OCI-LY1 (cell line): ENCODE data around the gene GAL3ST1.
"Not testable (repeated sequence)": the region's sequence is repeated elsewhere in the genome, so short reads cannot be mapped to it uniquely, and the experiment has no call there.

Experiments
- H2AFZ ChIP-seq: fragments of 200-600 bp; sonication (generic), shearing (Covaris generic); 2 replicates; pipeline ENCODE4 v1.6.0; 2014; ENCODE audit warnings: antibody characterized with exemption, mild to moderate bottlenecking, low read length
- H3F3A ChIP-seq: fragments of 200-600 bp; sonication (generic), shearing (Covaris generic); 2 replicates; pipeline ENCODE4 v1.6.0; 2014; ENCODE audit warnings: mild to moderate bottlenecking, antibody characterized with exemption, low read length, moderate library complexity; ENCODE audit not compliant: insufficient read depth
- H3K27ac ChIP-seq: fragments of 200-600 bp; sonication (generic); 2 replicates; pipeline ENCODE4 v1.5.1; 2014; ENCODE audit warnings: low read length, mixed run types, mild to moderate bottlenecking, low read depth; ENCODE audit not compliant: poor library complexity, severe bottlenecking
- H3K27me3 ChIP-seq: fragments of 200-600 bp; sonication (generic); 2 replicates; pipeline ENCODE4 v1.6.0; 2014; ENCODE audit warnings: antibody characterized with exemption, mild to moderate bottlenecking, low read length, moderate library complexity; ENCODE audit not compliant: insufficient read depth
- H3K36me3 ChIP-seq: fragments of 200-600 bp; sonication (generic); 2 replicates; pipeline ENCODE4 v1.6.1; 2014; ENCODE audit warnings: mild to moderate bottlenecking, antibody characterized with exemption, low read length, moderate library complexity, mixed read lengths; ENCODE audit not compliant: insufficient read depth
- H3K4me1 ChIP-seq: fragments of 200-600 bp; sonication (generic); 2 replicates; pipeline ENCODE4 v1.5.1; 2014; ENCODE audit warnings: mild to moderate bottlenecking, low read length, moderate library complexity; ENCODE audit not compliant: insufficient read depth, severe bottlenecking
- H3K4me2 ChIP-seq: fragments of 200-600 bp; sonication (generic), shearing (Covaris generic); 2 replicates; pipeline ENCODE4 v1.6.1; 2014; ENCODE audit warnings: low read length
- H3K4me3 ChIP-seq: fragments of 200-600 bp; sonication (generic); 2 replicates; pipeline ENCODE4 v1.5.1; 2014; ENCODE audit warnings: low read length, low read depth, mild to moderate bottlenecking, mixed read lengths; ENCODE audit not compliant: poor library complexity, severe bottlenecking
- H3K79me2 ChIP-seq: fragments of 200-600 bp; shearing (Covaris generic); 2 replicates; pipeline ENCODE4 v1.6.1; 2016; ENCODE audit warnings: mixed run types, low read length, mixed read lengths; ENCODE audit not compliant: insufficient read depth
- H3K9ac ChIP-seq: fragments of 200-600 bp; sonication (generic), shearing (Covaris generic); 2 replicates; pipeline ENCODE4 v1.6.1; 2014; ENCODE audit warnings: mild to moderate bottlenecking, low read length, mixed read lengths
- H3K9me2 ChIP-seq: fragments of 200-600 bp; sonication (generic), shearing (Covaris generic); 2 replicates; pipeline ENCODE4 v1.6.1; 2014; ENCODE audit warnings: low read depth, mild to moderate bottlenecking, low read length, mixed read lengths
- H3K9me3 ChIP-seq: fragments of 200-600 bp; shearing (Covaris generic); 2 replicates; pipeline ENCODE4 v1.6.1; 2014; ENCODE audit warnings: low read length, mixed read lengths
- H4K20me1 ChIP-seq: fragments of 200-600 bp; sonication (generic), shearing (Covaris generic); 2 replicates; pipeline ENCODE4 v1.6.0; 2016; ENCODE audit warnings: mild to moderate bottlenecking, low read length; ENCODE audit not compliant: insufficient read depth
- CTCF ChIP-seq: fragments of 200-600 bp; sonication (generic), shearing (Covaris generic); IDR thresholded peaks from 2 replicates; pipeline ENCODE4 v1.5.1; 2017; ENCODE audit warnings: mild to moderate bottlenecking, antibody characterized with exemption, low read length, moderate library complexity, mixed read lengths
- EZH2 ChIP-seq: fragments of 200-600 bp; sonication (generic), shearing (Covaris generic); IDR thresholded peaks from 2 replicates; pipeline ENCODE4 v1.8.0; 2017; ENCODE audit warnings: borderline replicate concordance, mixed run types, mild to moderate bottlenecking, antibody characterized with exemption, low read length, moderate library complexity, mixed read lengths

The GAL3ST1 gene

DNA sequence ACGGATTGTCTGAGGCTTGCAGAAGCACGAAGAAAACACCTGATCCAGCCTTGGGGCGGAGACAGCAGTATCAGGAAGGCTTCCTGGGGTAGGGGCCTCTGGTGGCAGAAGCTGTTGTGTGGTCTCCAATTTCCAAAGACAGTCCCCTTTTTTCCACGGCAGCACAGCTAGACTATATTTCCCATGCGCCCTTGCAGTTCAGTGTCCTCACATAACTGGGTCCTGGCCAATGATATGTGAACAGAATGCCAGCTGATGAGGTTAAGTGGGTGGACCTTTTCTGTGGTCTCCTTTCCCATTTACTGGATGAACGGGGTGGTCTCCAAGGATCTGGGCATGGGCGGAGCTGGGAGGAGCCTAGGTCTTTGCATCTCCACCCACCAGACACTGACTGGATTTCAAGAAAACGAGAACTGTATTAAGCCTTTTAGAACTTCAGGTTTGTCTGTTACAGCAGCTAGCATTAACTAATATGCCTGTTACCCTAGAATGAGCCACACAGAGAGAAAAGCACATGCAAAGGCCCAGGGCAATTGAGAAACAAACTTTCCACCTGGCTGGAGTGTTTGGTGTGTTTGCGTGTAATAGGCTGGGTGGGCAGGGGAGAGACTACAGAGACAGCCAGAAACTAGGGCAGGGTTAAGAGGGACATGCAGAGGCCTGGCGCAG, 6.2 kb downstream of the GAL3ST1 start:
- Histone ChIP-seq H3K27me3 (0 out of 2 replicates have a peak, but pooled peaks cover 5% of the 10 kb centered on the region), H3K9ac (no peak overlapping the region), H3K9me2 (no peaks in the 10 kb centered on the region), H3K4me3 (no peak overlapping the region), H3K9me3 (no peaks in the 10 kb centered on the region), H3K27ac (no peak overlapping the region), H3K4me1 (no peaks in the 10 kb centered on the region), H2AFZ (no peak overlapping the region), H4K20me1 (no peaks in the 10 kb centered on the region), H3K4me2 (no peak overlapping the region), H3K36me3 (no peaks in the 10 kb centered on the region), H3F3A (no peaks in the 10 kb centered on the region), H3K79me2 (no peaks in the 10 kb centered on the region)
- TF ChIP-seq CTCF, result no peak

DNA sequence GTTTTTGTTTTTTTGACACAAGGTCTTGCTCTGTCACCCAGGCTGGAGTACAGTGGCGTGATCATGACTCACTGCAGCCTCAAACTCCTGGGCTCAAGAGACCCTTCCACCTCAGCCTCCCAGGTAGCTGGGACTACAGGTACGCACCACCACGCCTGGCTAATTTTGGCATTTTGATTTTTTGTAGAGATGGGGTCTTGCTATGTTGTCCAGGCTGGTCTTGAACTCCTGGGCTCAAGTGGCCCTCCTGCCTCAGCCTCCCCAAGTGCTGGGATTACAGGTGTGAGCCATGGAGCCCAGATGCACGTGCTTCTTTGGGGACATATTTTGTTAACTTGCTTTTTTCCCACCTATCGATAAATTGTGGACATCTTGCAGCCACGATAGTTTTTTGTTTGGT, 7.2 kb downstream of the GAL3ST1 start:
- H3K79me2 ChIP-seq, H3K4me2 ChIP-seq, H3K36me3 ChIP-seq, H3K9ac ChIP-seq, H3K27ac ChIP-seq, H2AFZ ChIP-seq, H3K9me3 ChIP-seq, H3K4me3 ChIP-seq, H4K20me1 ChIP-seq, H3K4me1 ChIP-seq, H3F3A ChIP-seq, H3K27me3 ChIP-seq, H3K9me2 ChIP-seq: not testable (repeated sequence)

DNA sequence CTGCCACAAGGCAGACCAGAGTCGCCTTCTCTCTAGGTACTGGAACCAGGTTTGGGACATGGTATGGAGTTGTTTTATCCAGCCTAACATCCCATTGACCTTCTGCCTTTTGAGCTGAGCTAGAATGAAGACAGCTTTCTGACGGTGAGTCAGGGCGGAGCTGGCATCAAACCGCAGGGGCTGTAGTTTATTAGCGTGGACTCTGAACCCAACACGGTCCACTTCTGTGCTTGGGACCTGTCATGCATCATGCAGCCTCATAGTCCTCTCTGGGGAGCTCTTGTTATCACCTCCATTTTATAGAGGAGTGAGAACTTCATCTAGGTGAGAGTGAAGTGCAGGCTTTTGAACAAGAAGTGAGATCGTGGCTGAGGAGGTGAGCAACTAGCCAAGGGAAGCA, 8.3 kb downstream of the GAL3ST1 start:
- Histone ChIP-seq H3K9ac (no peak overlapping the region), H3K4me2 (no peak overlapping the region), H3K9me3 (no peaks in the 10 kb centered on the region), H3K36me3 (no peaks in the 10 kb centered on the region), H3K27me3 (0 out of 2 replicates have a peak, but pooled peaks cover 5% of the 10 kb centered on the region), H4K20me1 (no peaks in the 10 kb centered on the region), H3K4me3 (no peak overlapping the region), H3K4me1 (no peaks in the 10 kb centered on the region), H3F3A (no peaks in the 10 kb centered on the region), H3K27ac (no peak overlapping the region), H2AFZ (no peak overlapping the region), H3K9me2 (no peaks in the 10 kb centered on the region), H3K79me2 (no peaks in the 10 kb centered on the region)
- TF ChIP-seq CTCF (no peak), EZH2 (no peak)

GRCh38 chr22:30565341-30565740, 9.1 kb downstream of the GAL3ST1 start:
- no peaks in the 10 kb centered on the region for H4K20me1 ChIP-seq
- no peaks in the 10 kb centered on the region for H3K9me3 ChIP-seq
- no peaks in the 10 kb centered on the region for H3K4me1 ChIP-seq

More at GRCh38 chr22:30565341-30565740, 9.1 kb downstream of the GAL3ST1 start:
- Histone ChIP-seq H3F3A (no peaks in the 10 kb centered on the region), H3K4me2 (no peak overlapping the region), H3K4me3 (no peak overlapping the region), H3K9me2 (no peaks in the 10 kb centered on the region), H3K9ac (no peak overlapping the region), H2AFZ (no peak overlapping the region), H3K79me2 (no peaks in the 10 kb centered on the region), H3K27me3 (0 out of 2 replicates have a peak, but pooled peaks cover 5% of the 10 kb centered on the region), H3K27ac (no peak overlapping the region), H3K36me3 (no peaks in the 10 kb centered on the region)
- TF ChIP-seq EZH2, result no peak
- TF ChIP-seq CTCF, result no peak
